ENCODE results near the gene CAMK4. TPM values are rescaled to one million over a fixed set of nuclear protein-coding genes. Genes with fewer than 3 reads are reported as not detected.

Gene CAMK4
- total RNA-seq, 1 donor from 2014 or later: 0.72 TPM

DNA sequence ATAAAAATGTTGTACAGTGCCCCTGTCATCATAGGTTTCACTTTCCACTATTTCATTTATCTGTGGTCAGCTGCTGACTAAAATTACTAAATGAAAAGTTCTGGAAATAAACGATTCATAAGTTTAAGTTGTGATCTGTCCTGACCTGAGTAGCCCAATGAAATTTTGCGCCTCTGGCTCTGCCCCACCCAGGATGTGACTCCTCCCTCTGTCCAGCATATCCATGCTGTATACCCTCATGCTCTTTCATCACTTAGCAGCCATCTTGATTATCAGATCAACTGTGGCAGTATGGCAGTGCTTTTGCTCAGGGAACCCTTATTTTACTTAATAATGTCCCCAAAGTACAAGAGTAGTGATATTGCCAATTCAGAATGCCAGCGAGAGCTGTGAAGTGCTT is 190.9 kb downstream of the CAMK4 start:
- H3K36me3 Mint-ChIP-seq (ENCODE audit: low read depth): no peaks in the 10 kb centered on the region
- no peak for DNase-seq (ENCODE audit: low spot score)
- no peaks in the 10 kb centered on the region for H3K4me1 Mint-ChIP-seq (ENCODE audit: low read depth)
- H3K4me3 Mint-ChIP-seq (ENCODE audit: unreplicated experiment): no peak overlapping the region
- TF ChIP-seq, protein P1, sequence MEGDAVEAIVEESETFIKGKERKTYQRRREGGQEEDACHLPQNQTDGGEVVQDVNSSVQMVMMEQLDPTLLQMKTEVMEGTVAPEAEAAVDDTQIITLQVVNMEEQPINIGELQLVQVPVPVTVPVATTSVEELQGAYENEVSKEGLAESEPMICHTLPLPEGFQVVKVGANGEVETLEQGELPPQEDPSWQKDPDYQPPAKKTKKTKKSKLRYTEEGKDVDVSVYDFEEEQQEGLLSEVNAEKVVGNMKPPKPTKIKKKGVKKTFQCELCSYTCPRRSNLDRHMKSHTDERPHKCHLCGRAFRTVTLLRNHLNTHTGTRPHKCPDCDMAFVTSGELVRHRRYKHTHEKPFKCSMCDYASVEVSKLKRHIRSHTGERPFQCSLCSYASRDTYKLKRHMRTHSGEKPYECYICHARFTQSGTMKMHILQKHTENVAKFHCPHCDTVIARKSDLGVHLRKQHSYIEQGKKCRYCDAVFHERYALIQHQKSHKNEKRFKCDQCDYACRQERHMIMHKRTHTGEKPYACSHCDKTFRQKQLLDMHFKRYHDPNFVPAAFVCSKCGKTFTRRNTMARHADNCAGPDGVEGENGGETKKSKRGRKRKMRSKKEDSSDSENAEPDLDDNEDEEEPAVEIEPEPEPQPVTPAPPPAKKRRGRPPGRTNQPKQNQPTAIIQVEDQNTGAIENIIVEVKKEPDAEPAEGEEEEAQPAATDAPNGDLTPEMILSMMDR (IDR thresholded peaks at IDR 0.05): no peak
- no peak overlapping the region for H3K27ac Mint-ChIP-seq (ENCODE audit: unreplicated experiment)
- H3K9me3 Mint-ChIP-seq (ENCODE audit: low read depth): no peaks in the 10 kb centered on the region
- H3K27me3 Mint-ChIP-seq (ENCODE audit: low read depth): peaks cover 10% of the 10 kb centered on the region

DNA sequence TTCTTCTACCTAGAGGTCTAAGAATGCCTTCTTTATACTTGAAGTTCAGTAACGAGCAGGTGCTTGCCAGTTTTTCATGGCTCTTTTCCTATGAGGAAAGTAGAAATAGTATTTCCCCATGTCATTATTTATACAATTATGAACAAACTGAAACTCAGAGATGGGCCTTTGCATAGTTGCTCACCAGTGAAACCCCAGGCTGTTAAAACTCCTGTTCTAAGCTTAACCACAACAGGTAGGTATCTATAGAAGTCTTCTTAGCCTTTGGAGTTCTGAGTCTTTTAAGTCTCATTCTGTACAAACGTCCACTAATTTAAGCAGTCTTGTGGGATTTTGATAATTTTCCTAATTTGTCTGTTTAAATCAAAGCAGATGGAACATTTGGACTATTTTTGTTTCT is 198.1 kb downstream of the CAMK4 start:
- no peak overlapping the region for H3K27ac Mint-ChIP-seq (ENCODE audit: unreplicated experiment)
- H3K27me3 Mint-ChIP-seq (ENCODE audit: low read depth): peaks cover 2% of the 10 kb centered on the region
- DNase-seq (ENCODE audit: low spot score): no peak
- no peak overlapping the region for H3K4me3 Mint-ChIP-seq (ENCODE audit: unreplicated experiment)
- TF ChIP-seq, protein P1 (IDR thresholded peaks at IDR 0.05): no peak
- H3K4me1 Mint-ChIP-seq (ENCODE audit: low read depth): no peaks in the 10 kb centered on the region
- no peaks in the 10 kb centered on the region for H3K36me3 Mint-ChIP-seq (ENCODE audit: low read depth)
- H3K9me3 Mint-ChIP-seq (ENCODE audit: low read depth): no peaks in the 10 kb centered on the region

DNA sequence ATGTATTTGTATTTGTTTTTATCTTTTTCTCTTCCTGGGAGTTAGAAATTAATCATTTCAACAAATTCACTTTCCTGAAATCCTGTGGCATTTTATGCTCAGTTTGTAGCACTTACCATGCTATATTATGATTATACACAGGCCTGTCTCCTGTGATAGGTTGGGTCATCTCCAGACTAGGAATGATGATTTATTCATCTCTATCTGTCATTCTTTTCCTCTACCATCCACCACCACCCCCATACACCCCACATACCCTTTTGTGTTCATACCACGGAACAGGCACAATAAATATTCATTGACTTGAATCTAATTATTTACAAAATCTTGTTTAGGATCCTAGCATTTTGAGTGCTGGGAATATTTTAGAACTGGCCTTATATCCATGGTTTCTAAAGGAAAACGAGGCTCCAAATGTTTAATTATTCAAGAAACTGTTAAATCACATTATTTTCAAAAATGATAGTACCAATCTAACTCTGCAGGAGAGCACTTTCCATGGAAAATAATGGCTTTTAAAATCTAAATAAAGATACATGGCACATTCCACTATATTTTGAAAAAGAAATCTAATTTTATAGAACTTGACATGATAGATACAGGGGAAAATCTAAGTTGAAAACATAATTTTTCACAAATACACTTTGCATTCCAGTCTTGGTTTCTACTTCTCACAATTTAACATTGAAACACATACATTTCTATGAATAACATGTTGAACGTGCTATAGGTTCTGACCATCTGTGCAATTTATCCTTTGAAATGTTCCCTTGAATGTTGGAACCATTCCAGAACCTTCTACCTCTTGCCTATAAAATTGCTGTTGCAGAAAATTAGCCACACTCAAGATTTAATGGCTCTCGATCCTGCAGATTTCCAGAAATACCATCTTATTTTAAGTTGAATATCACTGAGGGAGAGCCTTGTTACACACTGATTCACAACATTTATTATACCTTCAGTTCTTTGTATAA is 198.8 kb downstream of the CAMK4 start:
- peaks cover under 1% of the 10 kb centered on the region for H3K9me3 Mint-ChIP-seq (ENCODE audit: low read depth)
- no peak for DNase-seq (ENCODE audit: low spot score)
- no peaks in the 10 kb centered on the region for H3K36me3 Mint-ChIP-seq (ENCODE audit: low read depth)
- H3K27me3 Mint-ChIP-seq (ENCODE audit: low read depth): no peaks in the 10 kb centered on the region
- H3K4me1 Mint-ChIP-seq (ENCODE audit: low read depth): no peaks in the 10 kb centered on the region
- TF ChIP-seq, protein P1 (IDR thresholded peaks at IDR 0.05): no peak
- H3K27ac Mint-ChIP-seq (ENCODE audit: unreplicated experiment): no peak overlapping the region
- no peak overlapping the region for H3K4me3 Mint-ChIP-seq (ENCODE audit: unreplicated experiment)

DNA sequence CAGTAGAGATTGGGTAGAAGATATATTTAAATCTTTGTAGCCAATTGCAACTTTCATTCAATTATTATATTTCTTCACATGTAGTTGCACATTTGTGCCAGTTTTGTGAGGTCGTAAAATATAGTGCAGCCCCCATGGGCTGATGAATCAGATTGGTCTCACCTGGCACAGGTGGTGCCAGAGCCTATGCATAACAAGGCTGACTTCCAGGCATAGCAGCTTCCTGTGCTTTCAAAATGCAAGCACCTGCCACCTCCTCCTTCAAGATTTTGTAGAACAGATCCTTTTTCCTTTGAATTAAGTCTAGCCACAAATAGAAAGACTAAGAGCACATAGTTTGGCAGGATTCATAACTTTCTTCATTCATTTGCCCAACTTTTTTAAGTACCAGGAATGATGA is 201.0 kb downstream of the CAMK4 start:
- DNase-seq (ENCODE audit: low spot score): no peak
- TF ChIP-seq, protein P1 (IDR thresholded peaks at IDR 0.05): no peak
- Mint-ChIP-seq H3K27ac (ENCODE audit: unreplicated experiment) (no peak overlapping the region), H3K27me3 (ENCODE audit: low read depth) (peaks cover 6% of the 10 kb centered on the region), H3K4me3 (ENCODE audit: unreplicated experiment) (no peak overlapping the region), H3K36me3 (ENCODE audit: low read depth) (no peaks in the 10 kb centered on the region), H3K4me1 (ENCODE audit: low read depth) (no peaks in the 10 kb centered on the region), H3K9me3 (ENCODE audit: low read depth) (peaks cover 13% of the 10 kb centered on the region)

DNA sequence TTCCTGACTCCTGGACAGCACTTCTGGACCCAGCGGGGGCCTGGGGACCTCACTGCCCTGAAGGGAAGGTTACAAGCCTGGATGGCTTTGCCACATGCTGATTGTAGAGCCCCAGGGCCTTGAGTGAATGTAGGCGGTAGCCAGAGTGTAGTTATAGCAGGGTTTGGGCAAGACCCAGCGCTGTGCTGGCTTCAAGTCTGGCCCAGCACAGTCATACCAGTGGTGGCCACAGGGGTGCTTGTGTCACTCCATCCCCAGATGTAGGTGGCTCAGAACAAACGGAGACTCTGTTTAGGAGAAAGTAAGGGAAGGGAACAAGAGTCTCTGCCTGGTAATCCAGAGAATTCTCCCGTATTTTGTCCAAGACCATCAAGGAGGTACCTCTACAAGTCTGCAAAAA is 203.6 kb downstream of the CAMK4 start:
- no peaks in the 10 kb centered on the region for H3K4me1 Mint-ChIP-seq (ENCODE audit: low read depth)
- H3K36me3 Mint-ChIP-seq (ENCODE audit: low read depth): no peaks in the 10 kb centered on the region
- H3K9me3 Mint-ChIP-seq (ENCODE audit: low read depth): peaks cover 19% of the 10 kb centered on the region
- H3K27ac Mint-ChIP-seq (ENCODE audit: unreplicated experiment): no peak overlapping the region
- no peak overlapping the region for H3K4me3 Mint-ChIP-seq (ENCODE audit: unreplicated experiment)
- H3K27me3 Mint-ChIP-seq (ENCODE audit: low read depth): peaks cover 6% of the 10 kb centered on the region
- TF ChIP-seq, protein P1 (IDR thresholded peaks at IDR 0.05): no peak
- no peak for DNase-seq (ENCODE audit: low spot score)

All from chondrocyte (in vitro differentiated cells).